Spleen (tissue), 7 donors: ENCODE measurements around the gene NEURL4.
A peak's percentile ranks its signal among the peaks of the same experiment; 100 is the strongest.

Experiments used
- CTCF ChIP-seq, 11 experiments: fragments of 200-600 bp in 7 of 11; fragments of 450-650 bp in 4 of 11; sonication (generic) in 4 of 11; IDR thresholded peaks in 8 of 11; conservative IDR thresholded peaks in 3 of 11; 1 replicate in 7 of 11; 2 replicates in 4 of 11; pipeline versions ENCODE4 v1.4.0 to v1.8.0; 2016 to 2021; ENCODE audit warnings: antibody characterized with exemption in 11 of 11, inconsistent platforms in 4 of 11, mild to moderate bottlenecking in 1 of 11
- POLR2A ChIP-seq, 3 donors: fragments of 450-650 bp; IDR thresholded peaks; one replicate each; pipeline ENCODE4 v1.5.1; 2017; ENCODE audit warnings: antibody characterized with exemption in 3 of 3, mild to moderate bottlenecking in 1 of 3
- POLR2AphosphoS5 ChIP-seq, 3 donors: sonication (generic); formaldehyde crosslinking; IDR thresholded peaks; one replicate each; pipeline ENCODE4 v1.5.1; 2017; ENCODE audit warnings: antibody characterized with exemption in 3 of 3
- donor health status: DM: no; HTN: no; CAD: no; lungs with moderate emphysema.
- donor health status: DM: no; HTN: no; CAD: no.
- donor health status: DM: no; HTN: no; CAD: no.

- TF ChIP-seq CTCF (IDR thresholded peaks at IDR 0.05 in 8 of 11, conservative IDR thresholded peaks at IDR 0.05 in 3 of 11) = peak in 1 of 11 experiments; percentile 24
- TF ChIP-seq POLR2A (IDR thresholded peaks at IDR 0.05) = peak; percentile 43 to 63 (median 54)
- peak; percentile 98 to 99 (median 99) for TF ChIP-seq POLR2AphosphoS5 (IDR thresholded peaks at IDR 0.05)
Observed at GRCh38 chr17:7314719-7315569, 14.2 kb downstream of the NEURL4 start, which contains the start of gene GPS2.
